DMS 273 treated with DMSO at 0.1 percent for 48 hours (cell line): ENCODE measurements around the gene UBR7.
"Not testable (repeated sequence)": the region's sequence is repeated elsewhere in the genome, so short reads cannot be mapped to it uniquely, and the experiment has no call there.

ENCODE experiments used
- DNase-seq: peaks from one replicate; lab custom pipeline; 2025; lab: John Stamatoyannopoulos, UW

UBR7 gene

DNA sequence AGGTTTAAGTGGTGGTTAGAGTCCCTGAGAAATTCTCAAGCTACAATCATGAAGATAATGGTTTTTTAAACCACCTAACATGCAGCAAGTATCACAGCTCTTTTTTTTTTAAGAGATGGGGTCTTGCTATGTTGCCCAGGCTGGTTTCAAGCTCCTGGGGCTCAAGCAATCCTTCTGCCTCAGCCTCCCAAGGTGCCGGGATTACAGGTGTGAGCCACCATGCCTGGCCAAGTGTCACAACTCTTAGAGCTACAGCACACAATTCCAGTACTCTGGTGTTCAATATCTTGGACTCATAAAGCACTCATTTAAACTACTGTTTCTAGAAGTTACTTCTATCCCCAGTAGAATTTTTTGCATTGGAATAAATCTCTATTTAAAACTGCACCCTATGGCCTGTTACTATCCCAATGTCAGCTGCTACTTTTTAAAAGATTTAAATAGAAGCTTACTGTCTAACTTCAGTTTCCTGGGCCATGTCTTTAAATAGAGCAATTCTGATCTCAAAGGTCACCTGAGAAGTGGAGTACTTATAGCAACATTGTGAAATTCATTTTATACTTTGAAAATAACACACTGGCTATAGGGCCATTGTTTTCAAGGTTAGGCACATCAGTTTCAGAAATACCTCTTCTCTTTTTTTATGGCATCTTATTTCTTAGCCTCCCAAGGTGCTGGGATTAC is 11.6 kb upstream of the UBR7 start:
- no peak for DNase-seq

GRCh38 chr14:93199031-93199430 is 8.0 kb upstream of the UBR7 start:
- no peak for DNase-seq

GRCh38 chr14:93200553-93200952 is 6.5 kb upstream of the UBR7 start:
- no peak for DNase-seq

- DNase-seq, result no peak
These were observed 5.8 kb upstream of the UBR7 start for GRCh38 chr14:93201155-93201704.

DNA sequence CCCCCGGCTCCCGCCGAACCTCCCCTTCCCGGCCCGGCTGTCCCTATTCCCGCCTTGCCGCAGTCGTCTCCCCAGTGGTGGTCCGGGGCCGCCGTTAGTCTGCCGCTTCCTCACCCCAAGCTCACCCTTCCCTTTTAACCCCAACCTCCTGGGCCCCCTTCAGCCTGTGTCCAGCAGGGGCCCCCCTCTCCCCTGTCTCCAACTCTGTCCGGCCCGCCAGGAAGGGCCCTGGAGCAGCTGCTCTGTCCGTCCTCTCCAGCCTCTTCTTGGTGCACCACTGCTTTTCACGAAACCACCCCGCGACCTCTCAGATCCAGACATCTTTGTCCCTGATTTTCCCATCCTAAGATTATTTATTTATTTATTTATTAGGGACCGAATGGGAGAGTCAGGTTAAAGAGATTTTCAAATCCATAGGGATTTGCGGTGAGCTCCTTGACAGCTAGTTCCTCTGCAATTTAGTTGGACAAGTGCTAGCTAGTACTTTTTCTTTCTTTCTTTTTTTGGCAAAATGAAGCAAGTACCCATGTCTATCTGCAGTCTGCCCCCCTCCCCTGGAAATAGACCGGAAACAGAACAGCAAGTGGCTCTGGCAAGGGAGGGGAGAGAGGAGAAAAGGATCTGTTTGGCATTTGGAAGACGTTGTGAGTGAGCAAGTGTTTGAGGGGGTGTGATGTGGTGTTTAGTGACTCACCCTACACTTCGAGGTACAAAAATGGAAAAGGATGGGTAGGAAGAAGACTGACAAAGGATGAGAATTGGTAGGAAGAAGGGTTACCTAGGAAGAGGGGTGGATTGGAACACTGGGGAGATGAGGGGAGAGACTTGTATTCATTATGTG is 632 bp downstream of the UBR7 start:
- DNase-seq, result peak; percentile 39

DNA sequence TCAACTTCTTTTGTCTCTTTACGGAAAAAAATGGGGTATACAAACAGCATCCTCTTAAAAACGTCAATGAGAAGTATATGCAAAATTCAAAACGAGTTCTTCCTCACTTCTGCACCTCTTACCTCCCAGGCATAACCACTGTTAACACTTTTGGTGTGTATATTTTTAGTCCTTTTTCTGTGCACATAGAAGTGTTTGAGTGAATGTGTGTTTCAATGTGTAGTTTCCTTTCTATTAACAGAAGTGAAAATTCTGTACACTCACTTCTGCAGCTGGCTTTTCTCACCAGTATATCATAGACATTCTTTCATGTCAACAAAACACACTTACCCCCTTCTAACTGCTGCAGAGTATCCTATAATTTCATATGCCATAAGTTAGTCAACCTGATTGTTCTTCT is 5.4 kb downstream of the UBR7 start:
- DNase-seq, result no peak

DNA sequence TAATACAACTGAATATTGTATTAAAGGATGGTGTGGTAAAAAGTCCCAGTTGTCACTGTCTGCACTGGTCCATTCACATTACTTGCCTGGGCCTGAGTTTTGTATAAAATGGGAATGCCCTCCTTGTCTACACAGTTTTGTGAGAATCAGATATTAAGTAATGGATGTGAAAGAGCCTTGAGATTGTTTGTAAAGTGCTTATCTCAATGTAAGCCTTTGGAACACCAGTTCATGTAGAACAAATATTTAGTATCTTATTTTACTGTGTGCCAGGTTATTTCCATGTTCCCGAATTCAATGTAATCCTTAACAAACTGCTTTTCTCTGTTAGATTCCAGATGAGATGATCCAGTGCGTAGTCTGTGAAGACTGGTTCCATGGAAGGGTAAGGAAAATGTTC is 7.5 kb downstream of the UBR7 start:
- DNase-seq, result no peak

- no peak for DNase-seq
These were observed 12.2 kb downstream of the UBR7 start for GRCh38 chr14:93219103-93219726.

- no peak for DNase-seq
These were observed 13.5 kb downstream of the UBR7 start for GRCh38 chr14:93220509-93220908.

- DNase-seq, result no peak
These were observed 16.5 kb downstream of the UBR7 start for GRCh38 chr14:93223565-93223964.

DNA sequence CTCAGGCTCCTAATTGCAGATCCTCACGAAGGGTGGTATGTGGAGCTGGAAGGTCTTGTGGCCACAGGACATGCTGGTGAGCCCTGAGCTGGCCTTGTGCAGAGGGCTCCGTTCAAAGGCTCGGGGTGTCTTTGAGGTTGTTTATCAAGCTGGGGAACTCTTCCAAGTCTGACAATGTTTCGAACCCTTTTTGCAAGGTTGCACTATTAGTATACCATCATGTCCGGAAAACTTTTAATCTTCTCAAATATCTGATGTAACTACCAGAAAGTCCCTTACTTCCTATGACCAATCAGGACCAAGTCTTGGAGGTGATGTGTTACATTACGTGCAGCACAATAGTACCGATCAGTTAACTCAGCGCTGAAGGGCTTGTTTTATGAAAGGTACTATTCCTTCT is 21.5 kb downstream of the UBR7 start:
- no peak for DNase-seq

DNA sequence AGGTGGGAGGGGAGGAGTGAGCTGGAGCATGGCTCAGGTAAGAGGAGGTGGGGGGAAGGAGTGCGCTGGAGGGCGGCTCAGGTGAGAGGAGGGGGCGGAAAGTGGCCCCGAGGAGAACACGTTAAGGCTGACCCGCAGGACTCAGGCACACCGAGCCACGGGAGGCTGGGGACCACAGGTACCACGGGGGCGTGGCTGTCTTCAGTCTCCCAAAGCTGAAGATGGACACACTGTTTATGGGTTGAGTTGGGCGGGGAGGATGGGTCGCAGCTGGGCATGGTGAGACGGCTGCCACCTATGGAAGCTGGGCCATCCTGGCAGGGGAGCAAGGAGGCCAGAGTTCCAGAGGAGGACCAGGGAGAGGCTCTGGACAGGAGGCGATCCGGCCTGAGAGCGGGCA is 23.5 kb downstream of the UBR7 start:
- no peak for DNase-seq

- DNase-seq, result no peak
These were observed 24.3 kb downstream of the UBR7 start for GRCh38 chr14:93231129-93231979.

- no peak for DNase-seq
These were observed 25.1 kb downstream of the UBR7 start for GRCh38 chr14:93232159-93232558.

DNA sequence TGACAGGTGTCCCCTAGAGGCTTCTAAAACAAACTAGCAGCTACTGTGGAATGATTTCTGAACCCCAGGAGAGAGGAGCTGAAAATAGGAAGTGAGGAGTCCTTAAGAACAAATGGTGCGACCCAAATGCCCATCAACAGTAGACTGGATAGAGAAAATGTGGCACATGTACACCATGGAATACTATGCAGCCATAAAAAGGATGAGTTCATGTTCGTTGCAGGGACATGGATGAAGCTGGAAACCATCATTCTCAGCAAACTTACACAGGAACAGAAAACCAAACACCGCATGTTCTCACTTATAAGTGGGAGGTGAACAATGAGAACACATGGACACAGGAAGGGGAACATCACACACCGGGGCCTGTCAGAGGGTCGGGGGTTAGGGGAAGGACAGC is 26.0 kb downstream of the UBR7 start:
- DNase-seq, result not testable (repeated sequence)

DNA sequence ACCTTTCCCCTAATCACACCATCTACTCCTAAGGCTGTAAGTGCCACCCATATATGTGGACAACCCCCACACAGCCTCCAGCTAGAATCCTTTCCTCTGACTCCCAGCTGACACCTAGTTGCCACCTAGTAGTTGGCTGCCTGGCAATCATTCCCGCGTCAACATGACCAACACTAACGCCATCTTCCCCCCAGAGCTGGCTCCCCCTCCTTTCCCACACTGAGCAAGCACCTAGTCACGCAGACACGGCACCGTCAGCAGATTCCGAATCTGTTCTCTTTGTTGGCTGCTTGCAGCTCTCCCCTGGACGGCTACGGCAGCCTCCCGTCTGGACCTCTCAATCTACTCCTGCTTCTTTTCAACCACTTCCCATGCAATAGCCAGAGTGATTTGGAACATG is 27.7 kb downstream of the UBR7 start:
- no peak for DNase-seq

DNA sequence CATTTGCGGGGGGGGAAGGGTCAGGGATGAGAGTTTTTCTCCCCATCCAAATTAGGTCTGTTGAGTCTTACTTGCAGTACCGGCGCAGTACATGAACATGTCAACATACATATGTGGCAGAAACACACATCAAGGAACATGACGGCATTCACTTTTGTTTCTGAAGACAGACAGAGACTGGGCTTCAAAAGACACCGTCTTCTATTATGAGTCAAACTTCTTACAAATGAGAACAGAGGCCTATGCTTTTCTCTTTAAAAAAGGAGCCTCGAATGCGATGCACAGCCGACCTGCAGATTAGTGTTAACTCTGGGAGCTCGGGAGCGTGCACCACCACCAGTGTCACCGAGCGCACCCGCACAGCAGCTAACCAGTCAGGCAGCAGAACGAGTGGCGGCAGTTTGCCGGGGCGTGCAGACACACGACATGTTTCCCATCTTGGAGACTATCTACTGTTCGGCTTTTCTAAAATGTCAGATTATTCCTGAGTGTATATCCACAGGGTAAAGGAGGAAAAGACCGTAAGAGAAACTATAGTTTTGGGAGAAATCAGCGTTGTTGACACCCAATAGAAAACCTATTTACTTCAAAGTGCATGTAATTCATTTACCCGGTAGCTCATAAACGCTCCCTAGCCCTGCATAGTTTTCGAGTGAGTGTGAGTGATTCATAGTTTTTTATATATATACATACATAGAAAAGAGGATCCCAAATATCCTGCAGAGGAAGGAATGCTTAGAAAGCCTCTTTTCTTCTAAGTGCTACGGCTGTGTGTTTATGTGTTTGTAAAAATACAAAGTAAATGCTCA is 33.0 kb downstream of the UBR7 start:
- DNase-seq, result no peak

DNA sequence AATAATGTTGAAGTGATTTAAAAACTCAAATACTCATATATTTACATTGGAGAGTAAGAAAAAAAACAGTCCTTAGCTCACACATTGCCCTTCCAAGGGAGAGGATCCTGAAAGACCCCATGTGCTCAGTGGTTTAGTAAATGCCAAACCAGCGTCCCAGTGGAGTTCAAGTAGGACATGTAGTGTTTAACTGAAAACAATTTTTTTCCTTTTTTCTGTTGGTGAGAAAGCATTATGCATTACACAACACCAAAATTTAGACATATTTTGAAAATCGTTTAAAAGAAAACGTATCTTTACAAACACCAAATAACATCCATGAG is 33.6 kb downstream of the UBR7 start:
- no peak for DNase-seq

DNA sequence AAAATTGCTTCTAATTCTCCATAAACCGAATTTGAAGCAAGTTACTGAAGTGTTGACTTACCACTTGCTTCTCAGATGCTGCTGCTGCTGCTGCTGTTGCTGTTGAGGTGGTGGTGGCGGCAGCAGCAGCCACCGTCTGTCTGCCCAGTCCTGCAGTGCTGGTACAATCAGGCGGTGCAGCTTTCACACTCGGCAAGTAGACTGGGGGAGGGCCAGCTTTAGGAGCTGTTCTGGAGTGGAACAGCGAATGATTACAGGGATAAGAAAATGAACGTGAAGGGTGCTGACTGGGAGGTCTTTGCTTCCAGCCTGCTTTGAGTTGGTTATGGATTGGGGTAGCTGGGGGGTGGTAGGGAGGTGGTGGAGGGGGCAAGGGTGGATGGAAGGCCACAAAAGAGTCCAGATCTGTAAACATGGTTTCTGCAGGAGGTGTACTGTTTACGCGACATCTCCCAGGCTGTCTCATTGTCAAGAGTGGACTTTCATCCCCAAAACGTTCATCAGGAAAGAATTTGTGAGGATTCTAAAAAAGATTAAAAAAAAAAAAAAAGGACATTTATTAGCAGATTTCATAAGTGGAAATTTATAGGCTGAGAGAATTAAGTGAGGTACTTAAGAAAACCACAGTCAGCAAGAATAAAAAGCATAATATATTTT is 38.8 kb downstream of the UBR7 start:
- no peak for DNase-seq

DNA sequence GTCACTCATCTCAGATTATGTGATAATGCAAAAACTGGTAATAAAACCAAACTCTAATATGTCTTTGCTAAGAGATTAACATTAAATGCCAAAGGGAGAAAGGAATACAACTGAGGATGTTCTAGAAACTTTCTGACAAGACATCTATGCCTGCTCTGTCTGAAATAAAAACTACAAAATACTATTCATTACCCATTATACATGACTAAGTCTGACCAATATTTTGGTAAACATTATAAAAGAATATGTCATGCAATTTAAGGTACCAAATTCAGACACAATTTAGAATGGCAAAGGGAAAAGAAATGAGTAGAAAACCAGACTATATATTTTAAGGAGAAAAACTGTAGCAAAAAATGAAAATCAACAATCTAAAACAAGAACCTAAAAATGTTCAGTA is 39.5 kb downstream of the UBR7 start:
- no peak for DNase-seq
